ENCODE data around the gene SHC4.
A peak's percentile ranks its signal among the peaks of the same experiment; 100 is the strongest.

Gene SHC4

DNA sequence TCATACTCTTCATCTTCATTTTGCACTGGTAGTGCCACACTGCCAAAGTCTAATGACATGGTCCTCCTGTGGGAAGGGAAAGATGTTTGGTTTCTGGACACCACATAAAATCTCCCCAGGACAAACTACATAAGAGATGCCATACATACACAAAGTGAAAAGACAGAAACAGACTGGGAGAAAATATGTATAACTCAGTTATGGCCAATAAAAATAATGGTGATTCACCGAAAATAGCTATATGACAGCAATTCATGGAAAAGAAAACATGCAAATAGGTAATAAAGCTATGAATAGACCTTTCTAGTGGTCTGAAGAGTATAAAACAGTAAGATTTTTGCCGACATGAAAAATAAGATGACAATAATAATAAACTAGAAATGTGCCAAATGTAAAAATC lies 158.1 kb downstream of the SHC4 start:
- CTCF ChIA-PET, result interaction anchor here (0.6 to 1.2 kb wide), 3 partner anchors 83 to 447 kb away, joined by 3 read pairs; no protein-coding TSS in a partner anchor
- no peak overlapping the region for H3K27ac ChIP-seq
- TF ChIP-seq, protein P1, sequence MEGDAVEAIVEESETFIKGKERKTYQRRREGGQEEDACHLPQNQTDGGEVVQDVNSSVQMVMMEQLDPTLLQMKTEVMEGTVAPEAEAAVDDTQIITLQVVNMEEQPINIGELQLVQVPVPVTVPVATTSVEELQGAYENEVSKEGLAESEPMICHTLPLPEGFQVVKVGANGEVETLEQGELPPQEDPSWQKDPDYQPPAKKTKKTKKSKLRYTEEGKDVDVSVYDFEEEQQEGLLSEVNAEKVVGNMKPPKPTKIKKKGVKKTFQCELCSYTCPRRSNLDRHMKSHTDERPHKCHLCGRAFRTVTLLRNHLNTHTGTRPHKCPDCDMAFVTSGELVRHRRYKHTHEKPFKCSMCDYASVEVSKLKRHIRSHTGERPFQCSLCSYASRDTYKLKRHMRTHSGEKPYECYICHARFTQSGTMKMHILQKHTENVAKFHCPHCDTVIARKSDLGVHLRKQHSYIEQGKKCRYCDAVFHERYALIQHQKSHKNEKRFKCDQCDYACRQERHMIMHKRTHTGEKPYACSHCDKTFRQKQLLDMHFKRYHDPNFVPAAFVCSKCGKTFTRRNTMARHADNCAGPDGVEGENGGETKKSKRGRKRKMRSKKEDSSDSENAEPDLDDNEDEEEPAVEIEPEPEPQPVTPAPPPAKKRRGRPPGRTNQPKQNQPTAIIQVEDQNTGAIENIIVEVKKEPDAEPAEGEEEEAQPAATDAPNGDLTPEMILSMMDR (conservative IDR thresholded peaks at IDR 0.05; ENCODE audit: low read depth), result no peak
- POLR2A ChIA-PET (ENCODE audit: low non-redundant PET), result no interaction called here
- DNase-seq (ENCODE audit: low spot score), result no peak

- H3K27ac ChIP-seq, result peak overlapping the region; percentile 30; the same call in 1 of the 2 replicates
- no peak for DNase-seq (ENCODE audit: low spot score)
- POLR2A ChIA-PET (ENCODE audit: low non-redundant PET), result no interaction called here
- CTCF ChIA-PET, result no interaction called here
- TF ChIP-seq, protein P1 (conservative IDR thresholded peaks at IDR 0.05; ENCODE audit: low read depth), result no peak
Measured at GRCh38 chr15:48803877-48804276, 159.8 kb downstream of the SHC4 start.

- peak; percentile 53 for DNase-seq (ENCODE audit: low spot score)
- POLR2A ChIA-PET (ENCODE audit: low non-redundant PET), result no interaction called here
- TF ChIP-seq, protein P1 (conservative IDR thresholded peaks at IDR 0.05; ENCODE audit: low read depth), result no peak
- H3K27ac ChIP-seq, result no peak overlapping the region
- CTCF ChIA-PET, result no interaction called here
Measured at GRCh38 chr15:48802867-48803266, 160.9 kb downstream of the SHC4 start.

GRCh38 chr15:48802257-48802656 lies 161.5 kb downstream of the SHC4 start:
- no peak for DNase-seq (ENCODE audit: low spot score)
- POLR2A ChIA-PET (ENCODE audit: low non-redundant PET), result no interaction called here
- no peak overlapping the region for H3K27ac ChIP-seq
- CTCF ChIA-PET, result interaction anchor here (0.6 to 1.1 kb wide), 4 partner anchors 408 to 498 kb away, joined by 3 to 7 read pairs (median 6); no protein-coding TSS in a partner anchor
- TF ChIP-seq, protein P1 (conservative IDR thresholded peaks at IDR 0.05; ENCODE audit: low read depth), result no peak

GRCh38 chr15:48800811-48801455 lies 162.8 kb downstream of the SHC4 start:
- TF ChIP-seq, protein P1 (conservative IDR thresholded peaks at IDR 0.05; ENCODE audit: low read depth), result peak; percentile 50; the same call in 1 of the 2 replicates
- DNase-seq (ENCODE audit: low spot score), result no peak
- ChIA-PET CTCF (interaction anchor here (0.6 to 1.9 kb wide), 7 partner anchors 10 to 443 kb away, joined by 3 to 5 read pairs (median 3); partner anchors contain the start of gene CEP152), POLR2A (ENCODE audit: low non-redundant PET) (no interaction called here)
- H3K27ac ChIP-seq, result no peak overlapping the region

DNA sequence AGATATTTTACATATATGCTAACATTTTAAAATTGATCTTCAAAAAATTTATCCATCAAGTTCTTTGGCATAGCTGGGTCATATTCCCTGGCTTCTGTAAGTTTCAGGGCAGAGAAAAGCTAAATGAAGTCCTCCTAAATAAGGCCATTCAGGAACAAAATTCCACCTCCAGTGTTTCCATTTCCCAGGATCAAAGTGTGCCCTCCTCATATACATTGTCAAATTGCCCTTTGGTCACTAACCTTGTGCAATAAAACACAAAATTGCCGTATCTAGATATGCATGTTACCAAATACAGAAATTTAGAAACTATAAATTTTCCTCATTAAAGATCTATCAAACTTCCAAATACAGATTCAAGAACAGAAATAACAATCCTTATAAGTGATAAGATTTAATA lies 163.5 kb downstream of the SHC4 start:
- no peak for DNase-seq (ENCODE audit: low spot score)
- ChIA-PET POLR2A (ENCODE audit: low non-redundant PET) (no interaction called here), CTCF (interaction anchor here (1.9 kb wide), 1 partner anchor 166 kb away, joined by 4 read pairs; no protein-coding TSS in a partner anchor)
- no peak overlapping the region for H3K27ac ChIP-seq
- TF ChIP-seq, protein P1 (conservative IDR thresholded peaks at IDR 0.05; ENCODE audit: low read depth), result no peak
